ENCODE data around the gene CMTM1.

CMTM1 gene

GRCh38 chr16:66548868-66549267 lies 17.4 kb upstream of the CMTM1 start:
- TF ChIP-seq ZFX (IDR thresholded peaks at IDR 0.05) (no peak), CTCF (conservative IDR thresholded peaks at IDR 0.05) (no peak)
- H3K27ac ChIP-seq: peak overlapping the region; percentile 73; the same call in 1 of the 2 replicates

GRCh38 chr16:66549284-66550131 lies 16.7 kb upstream of the CMTM1 start, which contains the start of gene TK2:
TK2 (minus strand) TSS chr16:66550122; CDS start chr16:66550061, 61 bp downstream.
- peak; percentile 94 for TF ChIP-seq ZFX (IDR thresholded peaks at IDR 0.05)
- TF ChIP-seq CTCF (conservative IDR thresholded peaks at IDR 0.05): peak; percentile 48
- peak within 1 kb of the TSS; percentile 73 for H3K27ac ChIP-seq

GRCh38 chr16:66551348-66551759 lies 14.9 kb upstream of the CMTM1 start:
- TF ChIP-seq CTCF (conservative IDR thresholded peaks at IDR 0.05): peak; percentile 29
- no peak for TF ChIP-seq ZFX (IDR thresholded peaks at IDR 0.05)
- peak overlapping the region; percentile 83 for H3K27ac ChIP-seq

GRCh38 chr16:66551788-66552285 lies 14.4 kb upstream of the CMTM1 start:
- TF ChIP-seq ZFX (IDR thresholded peaks at IDR 0.05) (no peak), CTCF (conservative IDR thresholded peaks at IDR 0.05) (no peak)
- peak overlapping the region; percentile 83 for H3K27ac ChIP-seq

GRCh38 chr16:66552286-66553177 lies 13.7 kb upstream of the CMTM1 start, which contains the start of gene CKLF:
CKLF (plus strand) TSS chr16:66552576; CDS start chr16:66552716, 140 bp downstream.
- 0 out of 2 replicates have a peak, but pooled peaks have one; percentile 14 for TF ChIP-seq ZFX (IDR thresholded peaks at IDR 0.05)
- TF ChIP-seq CTCF (conservative IDR thresholded peaks at IDR 0.05): no peak
- peak within 1 kb of the TSS; percentile 83 for H3K27ac ChIP-seq

GRCh38 chr16:66553223-66553622 lies 13.0 kb upstream of the CMTM1 start:
- TF ChIP-seq ZFX (IDR thresholded peaks at IDR 0.05) (no peak), CTCF (conservative IDR thresholded peaks at IDR 0.05) (no peak)
- H3K27ac ChIP-seq: peak overlapping the region; percentile 83

Data from C4-2B (cell line).